Measurements from ENCODE around the gene ECT2L. TPM values are rescaled to one million over a fixed set of nuclear protein-coding genes. Genes with fewer than 3 reads are reported as not detected.
A peak's percentile ranks its signal among the peaks of the same experiment; 100 is the strongest.

ECT2L gene
- total and polyA plus RNA-seq, 2 of the 13 experiments (the other 11 are each of a cell fraction or from before 2014, with no cell fraction given), result 0.12 TPM; not detected in 1

DNA sequence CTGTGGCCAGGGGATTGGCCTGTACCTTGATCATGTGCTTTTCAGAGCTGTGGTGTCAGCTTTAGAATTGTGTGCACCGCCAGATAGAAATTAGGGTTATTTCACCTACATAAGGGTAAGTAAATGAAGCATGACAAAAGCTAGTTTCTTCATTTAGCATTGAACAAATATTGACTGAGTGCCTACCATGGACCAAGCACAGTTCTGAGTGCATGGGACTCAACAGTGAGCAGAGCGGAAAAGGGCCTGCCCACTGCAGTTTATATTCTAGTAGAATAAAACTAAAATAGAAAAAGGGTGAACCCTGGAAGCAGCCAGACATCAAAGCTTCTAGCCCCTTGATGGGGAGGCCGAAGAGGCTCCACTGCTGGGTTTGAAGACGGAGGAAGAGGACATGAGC is 25.6 kb downstream of the ECT2L start:
- in situ Hi-C loops (cut with HindIII; ENCODE audit: extremely low pct_ligation_motif_present, low pct_unique_long_range_greater_than_20kb), result no loop called here
- Histone ChIP-seq H3K4me3 (replicated peaks in 1 of 3; ENCODE audit: insufficient read depth in 1 of 3, low read depth in 2 of 3, low read length in 3 of 3) (peak overlapping the region in 1 of 3 experiments; percentile 12; a peak in 1 of 6 replicates), H3K9me3 (ENCODE audit: low read length) (no peaks in the 10 kb centered on the region), H3K9ac (ENCODE audit: insufficient read depth, low read depth, low read length) (no peak overlapping the region), H3K4me2 (ENCODE audit: low read depth, low read length) (peak overlapping the region; percentile 59), H3K27me3 (ENCODE audit: control insufficient read depth in 1 of 2, insufficient read depth in 2 of 2, low read length in 2 of 2) (peaks cover 1 to 13% of the 10 kb centered on the region in 2 experiments; a peak in 2 of 5 replicates), H2AFZ (ENCODE audit: low read length) (peak overlapping the region; percentile 36), H3K4me1 (ENCODE audit: insufficient read depth, low read length) (peaks cover 30% of the 10 kb centered on the region), H3K27ac (ENCODE audit: extremely low read length, insufficient read depth, low read length) (no peak overlapping the region), H3K79me2 (ENCODE audit: insufficient read depth, low read length) (no peaks in the 10 kb centered on the region), H3K36me3 (replicated peaks in 1 of 2; ENCODE audit: control insufficient read depth in 1 of 2, insufficient read depth in 2 of 2, low read length in 2 of 2) (no peaks in the 10 kb centered on the region), H4K20me1 (ENCODE audit: insufficient read depth, low read length) (no peaks in the 10 kb centered on the region)
- peak; percentile 77 for ATAC-seq
- TF ChIP-seq, protein P1, sequence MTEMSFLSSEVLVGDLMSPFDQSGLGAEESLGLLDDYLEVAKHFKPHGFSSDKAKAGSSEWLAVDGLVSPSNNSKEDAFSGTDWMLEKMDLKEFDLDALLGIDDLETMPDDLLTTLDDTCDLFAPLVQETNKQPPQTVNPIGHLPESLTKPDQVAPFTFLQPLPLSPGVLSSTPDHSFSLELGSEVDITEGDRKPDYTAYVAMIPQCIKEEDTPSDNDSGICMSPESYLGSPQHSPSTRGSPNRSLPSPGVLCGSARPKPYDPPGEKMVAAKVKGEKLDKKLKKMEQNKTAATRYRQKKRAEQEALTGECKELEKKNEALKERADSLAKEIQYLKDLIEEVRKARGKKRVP (CRISPR knock-in tag; IDR thresholded peaks at IDR 0.05), result no peak
- no peak for TF ChIP-seq POLR2A (IDR thresholded peaks at IDR 0.05; ENCODE audit: insufficient read depth in 1 of 2, low read depth in 2 of 2, low read length in 2 of 2)
- TF ChIP-seq, protein P2, sequence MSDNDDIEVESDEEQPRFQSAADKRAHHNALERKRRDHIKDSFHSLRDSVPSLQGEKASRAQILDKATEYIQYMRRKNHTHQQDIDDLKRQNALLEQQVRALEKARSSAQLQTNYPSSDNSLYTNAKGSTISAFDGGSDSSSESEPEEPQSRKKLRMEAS (IDR thresholded peaks at IDR 0.05), result 0 out of 2 replicates have a peak, but pooled peaks have one; percentile 11
- TF ChIP-seq FOXA3 (CRISPR knock-in tag; IDR thresholded peaks at IDR 0.05), result 0 out of 2 replicates have a peak, but pooled peaks have one; percentile 24
- no peak for TF ChIP-seq ZNF781 (CRISPR knock-in tag; IDR thresholded peaks at IDR 0.05; ENCODE audit: borderline replicate concordance, not compliant biosample characterization)
- peak; percentile 93 for TF ChIP-seq ZNF205 (CRISPR knock-in tag; IDR thresholded peaks at IDR 0.05)
- TF ChIP-seq KMT2B (CRISPR knock-in tag; IDR thresholded peaks at IDR 0.05), result no peak
- no peak for TF ChIP-seq FOXA1 (IDR thresholded peaks at IDR 0.05)
- TF ChIP-seq FOXA1 (CRISPR knock-in tag; IDR thresholded peaks at IDR 0.05), result peak; percentile 25; the same call in 1 of the 2 replicates
- no peak for DNase-seq (ENCODE audit: low spot score)
- POLR2A ChIA-PET, result no interaction called here
- intact Hi-C loops (cut with micrococcal nuclease; ENCODE audit: unreplicated experiment), result no loop called here
- BruUV-seq (replicated peaks), result no TSS peak
- WGBS (ENCODE audit: low lambda C conversion rate), result 6% methylated on average over 4 of the region's 4 CpGs
- CTCF ChIA-PET (ENCODE audit: low intra/inter-chr PET ratio, low total read pairs), result no interaction called here
- no peak for FAIRE-seq
